Measurements from ENCODE around the gene SCLY.

SCLY gene

DNA sequence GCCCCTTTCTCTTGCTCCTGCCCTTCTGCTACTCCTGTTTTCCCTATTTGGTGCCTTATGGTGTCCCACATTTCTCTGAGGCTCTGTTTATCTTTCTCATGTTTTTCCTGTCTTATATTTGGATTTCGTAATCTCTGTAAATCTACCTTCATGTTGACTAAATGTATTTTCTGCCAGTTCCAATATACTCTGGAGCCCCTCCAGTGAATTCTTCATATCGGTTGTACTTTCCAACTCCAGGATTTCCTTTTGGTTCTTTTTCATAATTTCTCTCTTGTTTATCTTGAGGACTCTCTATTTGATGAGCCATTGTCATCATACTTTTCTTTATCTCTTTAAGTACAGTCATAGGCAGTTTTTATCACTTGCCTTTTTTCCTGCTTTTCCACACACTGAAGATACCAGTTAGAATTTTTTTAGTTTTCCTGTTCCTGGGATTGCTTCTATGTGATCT is 19.1 kb downstream of the SCLY start:
- Histone ChIP-seq H3K9me3 (ENCODE audit: low read length) (no peaks in the 10 kb centered on the region), H3K4me3 (ENCODE audit: low read depth in 1 of 2, low read length in 2 of 2) (no peak overlapping the region), H3K27me3 (ENCODE audit: control insufficient read depth in 1 of 2, insufficient read depth in 2 of 2, low read length in 2 of 2) (no peaks in the 10 kb centered on the region), H3K4me1 (ENCODE audit: insufficient read depth, low read length) (no peaks in the 10 kb centered on the region), H3K9ac (ENCODE audit: low read length) (no peak overlapping the region), H3K27ac (ENCODE audit: low read depth, low read length) (no peak overlapping the region), H3K36me3 (ENCODE audit: insufficient read depth, low read length) (peaks cover 29% of the 10 kb centered on the region)

DNA sequence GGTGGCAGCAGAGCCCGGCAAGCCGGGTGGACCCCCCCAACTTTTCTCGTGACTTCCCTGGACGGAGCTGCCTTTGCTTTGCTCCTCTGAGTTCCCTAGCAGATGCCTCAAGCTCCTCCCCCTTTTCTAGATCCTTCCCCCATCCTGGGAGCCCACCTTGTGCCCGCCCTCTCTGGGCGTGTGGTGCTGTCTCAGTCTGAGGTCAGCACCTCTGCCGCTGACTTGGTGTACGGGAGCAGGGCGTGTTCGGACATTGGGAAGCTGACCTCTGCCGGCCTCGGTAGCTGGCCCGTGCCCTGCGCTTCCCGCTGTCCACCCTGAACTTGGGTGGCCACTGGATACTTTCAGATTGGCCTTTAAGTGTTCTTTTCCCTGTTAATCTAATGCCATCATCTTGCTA is 19.7 kb downstream of the SCLY start:
- Histone ChIP-seq H3K9me3 (ENCODE audit: low read length) (no peaks in the 10 kb centered on the region), H3K27me3 (ENCODE audit: control insufficient read depth in 1 of 2, insufficient read depth in 2 of 2, low read length in 2 of 2) (no peaks in the 10 kb centered on the region), H3K4me1 (ENCODE audit: insufficient read depth, low read length) (no peaks in the 10 kb centered on the region), H3K27ac (ENCODE audit: low read depth, low read length) (no peak overlapping the region), H3K4me3 (ENCODE audit: low read depth in 1 of 2, low read length in 2 of 2) (no peak overlapping the region), H3K9ac (ENCODE audit: low read length) (no peak overlapping the region), H3K36me3 (ENCODE audit: insufficient read depth, low read length) (peaks cover 29% of the 10 kb centered on the region)

- Histone ChIP-seq H3K4me3 (ENCODE audit: low read depth in 1 of 2, low read length in 2 of 2) (no peak overlapping the region), H3K27me3 (ENCODE audit: control insufficient read depth in 1 of 2, insufficient read depth in 2 of 2, low read length in 2 of 2) (no peaks in the 10 kb centered on the region), H3K4me1 (ENCODE audit: insufficient read depth, low read length) (no peaks in the 10 kb centered on the region), H3K36me3 (ENCODE audit: insufficient read depth, low read length) (peaks cover 29% of the 10 kb centered on the region), H3K9ac (ENCODE audit: low read length) (no peak overlapping the region), H3K27ac (ENCODE audit: low read depth, low read length) (no peak overlapping the region), H3K9me3 (ENCODE audit: low read length) (no peaks in the 10 kb centered on the region)
These were observed 20.3 kb downstream of the SCLY start for GRCh38 chr2:238081150-238081549.

- Histone ChIP-seq H3K9me3 (ENCODE audit: low read length) (no peaks in the 10 kb centered on the region), H3K9ac (ENCODE audit: low read length) (no peak overlapping the region), H3K4me1 (ENCODE audit: insufficient read depth, low read length) (no peaks in the 10 kb centered on the region), H3K4me3 (ENCODE audit: low read depth in 1 of 2, low read length in 2 of 2) (no peak overlapping the region), H3K27me3 (ENCODE audit: control insufficient read depth in 1 of 2, insufficient read depth in 2 of 2, low read length in 2 of 2) (no peaks in the 10 kb centered on the region), H3K27ac (ENCODE audit: low read depth, low read length) (no peak overlapping the region), H3K36me3 (ENCODE audit: insufficient read depth, low read length) (peaks cover 29% of the 10 kb centered on the region)
These were observed 20.8 kb downstream of the SCLY start for GRCh38 chr2:238081561-238081960.

DNA sequence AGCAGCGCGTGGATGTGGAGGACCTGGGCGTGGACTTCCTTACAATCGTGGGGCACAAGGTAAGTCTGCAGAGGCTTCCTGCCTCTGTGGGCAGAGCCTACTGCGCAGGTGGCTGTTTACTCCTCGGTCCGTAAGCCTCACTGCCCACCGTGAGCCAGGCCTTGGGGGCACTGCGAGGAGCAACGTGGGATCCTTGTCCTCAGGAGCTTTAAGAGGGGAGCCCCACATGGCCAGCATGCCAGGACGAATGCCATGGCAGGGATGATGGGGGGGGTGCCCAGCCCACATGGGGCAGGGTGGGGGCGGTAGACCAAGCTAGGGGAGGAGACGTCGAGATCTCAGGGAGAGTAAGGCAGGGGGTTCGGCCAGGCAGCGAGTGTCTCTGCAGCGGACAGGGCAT is 21.4 kb downstream of the SCLY start:
- H3K27me3 ChIP-seq (ENCODE audit: control insufficient read depth in 1 of 2, insufficient read depth in 2 of 2, low read length in 2 of 2): no peaks in the 10 kb centered on the region
- peaks cover 29% of the 10 kb centered on the region for H3K36me3 ChIP-seq (ENCODE audit: insufficient read depth, low read length)
- H3K9ac ChIP-seq (ENCODE audit: low read length): no peak overlapping the region
- no peaks in the 10 kb centered on the region for H3K4me1 ChIP-seq (ENCODE audit: insufficient read depth, low read length)
- H3K27ac ChIP-seq (ENCODE audit: low read depth, low read length): no peak overlapping the region
- H3K4me3 ChIP-seq (ENCODE audit: low read depth in 1 of 2, low read length in 2 of 2): no peak overlapping the region
- H3K9me3 ChIP-seq (ENCODE audit: low read length): no peaks in the 10 kb centered on the region

DNA sequence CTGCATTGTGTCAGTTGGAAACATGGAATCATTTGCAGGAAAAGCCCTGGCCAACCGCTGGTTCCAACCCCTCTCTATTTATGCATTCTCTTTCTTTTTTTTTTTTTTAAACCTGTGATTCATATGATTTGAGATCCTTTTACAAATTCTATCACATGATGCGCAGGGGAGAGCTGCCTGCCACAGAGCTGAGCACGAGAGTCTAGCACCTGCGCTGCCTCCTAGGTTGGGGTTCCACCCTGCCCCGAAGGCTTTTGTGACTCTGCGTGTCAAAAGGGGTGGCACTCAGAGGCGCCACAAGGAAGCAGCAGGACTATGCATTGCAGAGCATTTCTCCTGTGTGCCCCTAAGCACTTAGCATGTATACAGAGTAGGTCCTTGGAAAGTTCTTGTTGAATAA is 22.0 kb downstream of the SCLY start:
- Histone ChIP-seq H3K27ac (ENCODE audit: low read depth, low read length) (no peak overlapping the region), H3K9me3 (ENCODE audit: low read length) (no peaks in the 10 kb centered on the region), H3K36me3 (ENCODE audit: insufficient read depth, low read length) (peaks cover 29% of the 10 kb centered on the region), H3K27me3 (ENCODE audit: control insufficient read depth in 1 of 2, insufficient read depth in 2 of 2, low read length in 2 of 2) (no peaks in the 10 kb centered on the region), H3K4me1 (ENCODE audit: insufficient read depth, low read length) (no peaks in the 10 kb centered on the region), H3K9ac (ENCODE audit: low read length) (no peak overlapping the region), H3K4me3 (ENCODE audit: low read depth in 1 of 2, low read length in 2 of 2) (no peak overlapping the region)

GRCh38 chr2:238083919-238084318 is 23.1 kb downstream of the SCLY start:
- H3K4me1 ChIP-seq (ENCODE audit: insufficient read depth, low read length): no peaks in the 10 kb centered on the region
- no peak overlapping the region for H3K4me3 ChIP-seq (ENCODE audit: low read depth in 1 of 2, low read length in 2 of 2)
- no peaks in the 10 kb centered on the region for H3K27me3 ChIP-seq (ENCODE audit: control insufficient read depth in 1 of 2, insufficient read depth in 2 of 2, low read length in 2 of 2)
- peaks cover 29% of the 10 kb centered on the region for H3K36me3 ChIP-seq (ENCODE audit: insufficient read depth, low read length)
- no peak overlapping the region for H3K9ac ChIP-seq (ENCODE audit: low read length)
- H3K27ac ChIP-seq (ENCODE audit: low read depth, low read length): no peak overlapping the region
- no peaks in the 10 kb centered on the region for H3K9me3 ChIP-seq (ENCODE audit: low read length)

GRCh38 chr2:238084761-238085160 is 24.0 kb downstream of the SCLY start:
- Histone ChIP-seq H3K9me3 (ENCODE audit: low read length) (no peaks in the 10 kb centered on the region), H3K36me3 (ENCODE audit: insufficient read depth, low read length) (peaks cover 29% of the 10 kb centered on the region), H3K4me1 (ENCODE audit: insufficient read depth, low read length) (no peaks in the 10 kb centered on the region), H3K4me3 (ENCODE audit: low read depth in 1 of 2, low read length in 2 of 2) (no peak overlapping the region), H3K27me3 (ENCODE audit: control insufficient read depth in 1 of 2, insufficient read depth in 2 of 2, low read length in 2 of 2) (no peaks in the 10 kb centered on the region), H3K27ac (ENCODE audit: low read depth, low read length) (no peak overlapping the region), H3K9ac (ENCODE audit: low read length) (no peak overlapping the region)

DNA sequence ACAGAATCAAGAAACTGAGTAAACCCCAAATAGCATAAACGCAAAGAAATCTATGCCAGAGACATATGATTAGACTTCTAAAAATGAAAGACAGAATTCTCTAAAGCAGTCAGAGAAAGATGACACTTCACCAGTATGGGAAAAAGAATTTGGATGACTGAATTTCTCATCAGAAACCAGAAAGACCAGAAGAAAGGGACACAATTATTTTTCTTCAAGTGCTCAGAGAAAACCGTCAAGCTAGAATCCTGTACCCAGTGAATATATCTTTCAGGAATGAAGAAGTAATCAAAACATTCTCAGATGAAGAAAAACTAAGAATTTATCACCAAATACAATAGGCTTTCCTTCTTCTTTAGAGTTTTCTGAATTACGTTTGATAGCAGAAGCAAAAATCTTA is 25.1 kb downstream of the SCLY start:
- H3K27me3 ChIP-seq (ENCODE audit: control insufficient read depth in 1 of 2, insufficient read depth in 2 of 2, low read length in 2 of 2): no peaks in the 10 kb centered on the region
- peaks cover 29% of the 10 kb centered on the region for H3K36me3 ChIP-seq (ENCODE audit: insufficient read depth, low read length)
- no peaks in the 10 kb centered on the region for H3K4me1 ChIP-seq (ENCODE audit: insufficient read depth, low read length)
- no peaks in the 10 kb centered on the region for H3K9me3 ChIP-seq (ENCODE audit: low read length)
- no peak overlapping the region for H3K4me3 ChIP-seq (ENCODE audit: low read depth in 1 of 2, low read length in 2 of 2)
- H3K27ac ChIP-seq (ENCODE audit: low read depth, low read length): no peak overlapping the region
- H3K9ac ChIP-seq (ENCODE audit: low read length): no peak overlapping the region

GRCh38 chr2:238087211-238087610 is 26.4 kb downstream of the SCLY start:
- Histone ChIP-seq H3K4me3 (ENCODE audit: low read depth in 1 of 2, low read length in 2 of 2) (no peak overlapping the region), H3K4me1 (ENCODE audit: insufficient read depth, low read length) (no peaks in the 10 kb centered on the region), H3K9ac (ENCODE audit: low read length) (no peak overlapping the region), H3K36me3 (ENCODE audit: insufficient read depth, low read length) (peaks cover 18% of the 10 kb centered on the region), H3K27me3 (ENCODE audit: control insufficient read depth in 1 of 2, insufficient read depth in 2 of 2, low read length in 2 of 2) (no peaks in the 10 kb centered on the region), H3K27ac (ENCODE audit: low read depth, low read length) (no peak overlapping the region), H3K9me3 (ENCODE audit: low read length) (no peaks in the 10 kb centered on the region)

- H3K27me3 ChIP-seq (ENCODE audit: control insufficient read depth in 1 of 2, insufficient read depth in 2 of 2, low read length in 2 of 2): no peaks in the 10 kb centered on the region
- H3K4me3 ChIP-seq (ENCODE audit: low read depth in 1 of 2, low read length in 2 of 2): no peak overlapping the region
- no peak overlapping the region for H3K9ac ChIP-seq (ENCODE audit: low read length)
- H3K27ac ChIP-seq (ENCODE audit: low read depth, low read length): no peak overlapping the region
- no peaks in the 10 kb centered on the region for H3K4me1 ChIP-seq (ENCODE audit: insufficient read depth, low read length)
- H3K36me3 ChIP-seq (ENCODE audit: insufficient read depth, low read length): no peaks in the 10 kb centered on the region
- no peaks in the 10 kb centered on the region for H3K9me3 ChIP-seq (ENCODE audit: low read length)
These were observed 30.1 kb downstream of the SCLY start for GRCh38 chr2:238090887-238091286.

DNA sequence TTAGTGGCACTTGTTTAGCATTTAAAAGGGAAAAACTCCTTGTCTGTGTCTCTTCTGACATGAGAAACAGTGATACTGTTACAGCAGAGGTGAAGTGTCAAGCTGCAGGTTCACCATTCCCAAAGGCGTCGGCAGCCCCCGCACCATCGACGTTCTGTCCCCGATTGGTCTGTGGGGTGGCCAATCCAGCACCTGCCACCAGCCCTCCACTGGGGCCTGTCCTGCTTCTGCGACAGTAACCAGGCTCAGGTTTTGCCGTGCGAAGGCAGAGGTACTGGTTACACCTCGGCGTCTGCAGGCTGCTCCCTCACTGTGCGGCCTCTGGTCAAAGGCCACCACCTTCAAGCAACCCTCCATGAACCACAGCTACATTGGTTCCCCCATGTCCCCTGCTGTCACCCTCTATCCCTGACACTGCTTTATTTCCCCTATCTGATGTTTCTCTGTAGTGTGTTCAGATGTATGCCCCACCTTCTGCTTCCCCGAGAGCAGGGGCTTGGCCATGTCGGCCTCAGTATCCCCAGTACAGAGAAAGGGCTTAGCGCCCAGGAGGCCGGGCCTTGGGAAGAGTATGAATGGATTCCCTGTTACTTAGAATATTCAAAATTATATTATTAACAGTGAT is 30.7 kb downstream of the SCLY start:
- H3K9ac ChIP-seq (ENCODE audit: low read length): no peak overlapping the region
- H3K27me3 ChIP-seq (ENCODE audit: control insufficient read depth in 1 of 2, insufficient read depth in 2 of 2, low read length in 2 of 2): no peaks in the 10 kb centered on the region
- H3K4me1 ChIP-seq (ENCODE audit: insufficient read depth, low read length): no peaks in the 10 kb centered on the region
- H3K27ac ChIP-seq (ENCODE audit: low read depth, low read length): no peak overlapping the region
- no peaks in the 10 kb centered on the region for H3K9me3 ChIP-seq (ENCODE audit: low read length)
- no peaks in the 10 kb centered on the region for H3K36me3 ChIP-seq (ENCODE audit: insufficient read depth, low read length)
- H3K4me3 ChIP-seq (ENCODE audit: low read depth in 1 of 2, low read length in 2 of 2): no peak overlapping the region
